Measurements from ENCODE around the gene FMNL3.
"Not testable (repeated sequence)": the region's sequence is repeated elsewhere in the genome, so short reads cannot be mapped to it uniquely, and the experiment has no call there.

The FMNL3 gene

DNA sequence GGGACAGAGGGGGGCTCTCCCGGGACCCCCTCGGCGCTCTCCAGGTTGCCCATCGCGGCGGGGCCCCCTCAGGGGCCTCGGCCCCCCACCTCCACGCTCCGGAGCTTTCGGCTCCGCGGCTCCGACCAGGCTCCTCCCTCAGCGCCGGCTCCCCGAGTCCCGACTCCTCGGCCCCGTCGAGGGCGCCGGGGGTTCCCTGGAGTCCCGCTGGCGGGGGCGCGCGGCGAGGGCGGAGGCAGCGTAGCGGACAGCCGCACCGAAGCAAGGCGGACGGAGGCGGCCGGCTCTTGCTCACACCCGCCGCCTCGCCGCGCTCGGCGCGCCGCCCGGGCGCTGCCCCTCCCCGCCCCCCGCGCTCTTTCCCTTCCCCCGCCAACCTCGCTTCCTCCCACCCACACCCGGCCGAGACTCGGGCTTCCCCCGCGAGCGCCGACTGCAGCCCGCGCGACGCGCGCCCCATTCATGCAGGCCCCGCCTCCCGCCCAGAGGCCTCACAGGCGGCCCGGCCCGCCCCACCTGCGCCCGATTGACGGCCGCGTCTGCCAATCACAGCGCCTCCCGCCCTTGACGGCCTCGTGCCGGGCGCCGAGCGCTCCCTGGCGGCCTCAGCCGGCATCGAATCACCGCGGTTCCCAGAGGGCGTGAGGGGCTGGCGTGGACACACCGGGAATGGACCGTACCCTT is at the start of gene FMNL3:
Gene FMNL3, minus strand, starts transcription at position 278 of the 684 bp plus-strand sequence. Its CDS starts 225 bp downstream, at position 53.
- H3K9ac ChIP-seq (ENCODE audit: low read length in 2 of 2), result peak within 1 kb of the TSS; percentile 70 to 83

GRCh38 chr12:49750996-49751393 is 43.8 kb upstream of the FMNL3 start:
- Histone ChIP-seq H3K9me3 (ENCODE audit: control insufficient read depth in 2 of 2, low read length in 2 of 2) (no peaks in the 10 kb centered on the region), H3K4me1 (ENCODE audit: control insufficient read depth, insufficient read depth, low read length) (peaks cover 19% of the 10 kb centered on the region), H3K9ac (ENCODE audit: low read length in 2 of 2) (no peak overlapping the region), H3K27ac (ENCODE audit: low read length) (no peak overlapping the region), H3K27me3 (ENCODE audit: control insufficient read depth in 1 of 2, insufficient read depth in 2 of 2, low read length in 2 of 2) (no peaks in the 10 kb centered on the region), H3K36me3 (ENCODE audit: control insufficient read depth in 2 of 2, insufficient read depth in 2 of 2, low read length in 2 of 2) (peaks cover 18 to 19% of the 10 kb centered on the region in 2 donors), H3K4me3 (ENCODE audit: low read length in 2 of 2) (no peak overlapping the region)

More for the DNA sequence above, at the start of gene FMNL3:
- Histone ChIP-seq H3K4me1 (ENCODE audit: control insufficient read depth, insufficient read depth, low read length) (peaks cover 23% of the 10 kb centered on the region), H3K9me3 (ENCODE audit: control insufficient read depth in 2 of 2, low read length in 2 of 2) (no peaks in the 10 kb centered on the region), H3K27me3 (ENCODE audit: control insufficient read depth in 1 of 2, insufficient read depth in 2 of 2, low read length in 2 of 2) (no peaks in the 10 kb centered on the region), H3K27ac (ENCODE audit: low read length) (peak within 1 kb of the TSS; percentile 83), H3K4me3 (ENCODE audit: low read length in 2 of 2) (peak within 1 kb of the TSS; percentile 75 to 83), H3K36me3 (ENCODE audit: control insufficient read depth in 2 of 2, insufficient read depth in 2 of 2, low read length in 2 of 2) (no peaks in the 10 kb centered on the region)

DNA sequence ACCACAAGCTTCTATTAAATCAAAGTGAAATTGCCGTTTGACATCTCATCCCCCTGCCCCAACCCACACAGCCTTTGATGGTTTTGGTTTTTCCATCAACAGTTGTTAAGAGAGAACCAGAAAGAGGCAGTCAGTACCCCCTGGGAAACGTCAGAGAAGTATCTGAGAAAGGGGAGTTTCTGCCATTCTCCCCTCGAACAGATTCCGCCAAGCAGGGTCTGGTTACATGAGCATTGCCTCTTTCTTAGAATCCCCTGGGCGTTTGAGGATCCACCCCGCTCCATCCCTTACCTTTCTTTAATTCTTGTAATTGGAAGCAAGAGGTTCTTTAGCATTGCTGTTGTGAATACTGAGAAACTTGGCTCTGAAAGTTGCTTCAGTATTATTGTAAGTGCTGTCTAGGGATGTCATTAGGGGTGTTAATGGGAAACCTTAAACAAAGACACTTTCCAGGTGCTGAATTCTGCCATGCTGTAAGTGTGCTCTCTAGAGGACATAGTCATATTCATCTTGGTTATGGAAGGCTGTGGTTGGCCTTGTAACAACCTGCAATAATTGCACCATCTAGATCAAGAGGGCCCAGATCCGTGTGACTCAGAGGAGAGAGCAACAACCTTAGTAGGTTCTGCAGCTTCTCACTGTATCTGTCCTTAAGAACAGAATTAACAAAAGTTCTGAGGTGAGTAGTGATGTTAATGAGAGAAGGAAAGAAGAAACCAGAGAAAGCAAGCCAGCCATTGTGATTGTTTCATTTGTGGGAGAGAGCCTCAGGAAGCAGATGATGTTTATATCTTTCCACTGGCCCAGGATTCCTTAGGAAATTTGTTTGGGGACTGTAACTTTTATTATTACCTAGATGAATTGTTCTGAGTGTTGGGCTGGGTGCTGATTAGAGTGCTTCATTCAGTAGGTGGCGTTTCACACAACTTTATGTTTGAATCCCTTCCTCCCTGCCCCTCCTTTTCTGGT is 43.1 kb upstream of the FMNL3 start:
- Histone ChIP-seq H3K9ac (ENCODE audit: low read length in 2 of 2) (no peak overlapping the region), H3K4me1 (ENCODE audit: control insufficient read depth, insufficient read depth, low read length) (peaks cover 19% of the 10 kb centered on the region), H3K4me3 (ENCODE audit: low read length in 2 of 2) (no peak overlapping the region), H3K27ac (ENCODE audit: low read length) (peak overlapping the region; percentile 12), H3K9me3 (ENCODE audit: control insufficient read depth in 2 of 2, low read length in 2 of 2) (no peaks in the 10 kb centered on the region), H3K36me3 (ENCODE audit: control insufficient read depth in 2 of 2, insufficient read depth in 2 of 2, low read length in 2 of 2) (peaks cover 15 to 16% of the 10 kb centered on the region in 2 donors), H3K27me3 (ENCODE audit: control insufficient read depth in 1 of 2, insufficient read depth in 2 of 2, low read length in 2 of 2) (no peaks in the 10 kb centered on the region)

DNA sequence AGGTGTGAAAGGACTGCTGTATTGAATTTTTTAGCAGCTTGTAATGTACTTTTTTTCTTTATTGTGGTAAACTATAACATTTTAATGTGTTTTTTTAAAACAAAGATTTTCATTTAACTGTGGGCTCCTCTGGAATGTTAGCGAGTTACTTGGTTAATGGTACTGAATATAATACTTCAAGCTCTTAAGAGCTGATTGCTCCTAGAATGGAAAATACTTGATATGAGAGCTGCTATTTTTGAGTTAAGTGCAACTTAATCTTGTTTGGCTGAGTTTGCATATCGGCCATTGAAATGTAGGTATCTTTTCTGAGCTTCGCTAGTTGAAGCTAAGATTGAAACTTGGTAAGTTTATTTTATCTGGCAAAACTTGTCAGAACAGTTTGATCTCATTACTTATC is 41.6 kb upstream of the FMNL3 start:
- Histone ChIP-seq H3K27me3 (ENCODE audit: control insufficient read depth in 1 of 2, insufficient read depth in 2 of 2, low read length in 2 of 2) (no peaks in the 10 kb centered on the region), H3K4me3 (ENCODE audit: low read length in 2 of 2) (no peak overlapping the region), H3K9ac (ENCODE audit: low read length in 2 of 2) (no peak overlapping the region), H3K36me3 (ENCODE audit: control insufficient read depth in 2 of 2, insufficient read depth in 2 of 2, low read length in 2 of 2) (peaks cover 6 to 9% of the 10 kb centered on the region in 2 donors), H3K27ac (ENCODE audit: low read length) (no peak overlapping the region), H3K9me3 (ENCODE audit: control insufficient read depth in 2 of 2, low read length in 2 of 2) (no peaks in the 10 kb centered on the region), H3K4me1 (ENCODE audit: control insufficient read depth, insufficient read depth, low read length) (peaks cover 24% of the 10 kb centered on the region)

- Histone ChIP-seq H3K27ac (ENCODE audit: low read length) (no peak overlapping the region), H3K4me3 (ENCODE audit: low read length in 2 of 2) (no peak overlapping the region), H3K9me3 (ENCODE audit: control insufficient read depth in 2 of 2, low read length in 2 of 2) (no peaks in the 10 kb centered on the region), H3K27me3 (ENCODE audit: control insufficient read depth in 1 of 2, insufficient read depth in 2 of 2, low read length in 2 of 2) (no peaks in the 10 kb centered on the region), H3K4me1 (ENCODE audit: control insufficient read depth, insufficient read depth, low read length) (peaks cover 25% of the 10 kb centered on the region), H3K9ac (ENCODE audit: low read length in 2 of 2) (no peak overlapping the region), H3K36me3 (ENCODE audit: control insufficient read depth in 2 of 2, insufficient read depth in 2 of 2, low read length in 2 of 2) (peaks cover 2 to 4% of the 10 kb centered on the region in 2 donors)
Observed at GRCh38 chr12:49748306-49748705, 41.1 kb upstream of the FMNL3 start.

GRCh38 chr12:49744363-49744885 is 37.2 kb upstream of the FMNL3 start:
- Histone ChIP-seq H3K4me1 (ENCODE audit: control insufficient read depth, insufficient read depth, low read length) (peaks cover 20% of the 10 kb centered on the region), H3K36me3 (ENCODE audit: control insufficient read depth in 2 of 2, insufficient read depth in 2 of 2, low read length in 2 of 2) (no peaks in the 10 kb centered on the region), H3K27me3 (ENCODE audit: control insufficient read depth in 1 of 2, insufficient read depth in 2 of 2, low read length in 2 of 2) (no peaks in the 10 kb centered on the region), H3K4me3 (ENCODE audit: low read length in 2 of 2) (peak overlapping the region; percentile 1 to 23), H3K9me3 (ENCODE audit: control insufficient read depth in 2 of 2, low read length in 2 of 2) (no peaks in the 10 kb centered on the region), H3K27ac (ENCODE audit: low read length) (no peak overlapping the region), H3K9ac (ENCODE audit: low read length in 2 of 2) (no peak overlapping the region)

DNA sequence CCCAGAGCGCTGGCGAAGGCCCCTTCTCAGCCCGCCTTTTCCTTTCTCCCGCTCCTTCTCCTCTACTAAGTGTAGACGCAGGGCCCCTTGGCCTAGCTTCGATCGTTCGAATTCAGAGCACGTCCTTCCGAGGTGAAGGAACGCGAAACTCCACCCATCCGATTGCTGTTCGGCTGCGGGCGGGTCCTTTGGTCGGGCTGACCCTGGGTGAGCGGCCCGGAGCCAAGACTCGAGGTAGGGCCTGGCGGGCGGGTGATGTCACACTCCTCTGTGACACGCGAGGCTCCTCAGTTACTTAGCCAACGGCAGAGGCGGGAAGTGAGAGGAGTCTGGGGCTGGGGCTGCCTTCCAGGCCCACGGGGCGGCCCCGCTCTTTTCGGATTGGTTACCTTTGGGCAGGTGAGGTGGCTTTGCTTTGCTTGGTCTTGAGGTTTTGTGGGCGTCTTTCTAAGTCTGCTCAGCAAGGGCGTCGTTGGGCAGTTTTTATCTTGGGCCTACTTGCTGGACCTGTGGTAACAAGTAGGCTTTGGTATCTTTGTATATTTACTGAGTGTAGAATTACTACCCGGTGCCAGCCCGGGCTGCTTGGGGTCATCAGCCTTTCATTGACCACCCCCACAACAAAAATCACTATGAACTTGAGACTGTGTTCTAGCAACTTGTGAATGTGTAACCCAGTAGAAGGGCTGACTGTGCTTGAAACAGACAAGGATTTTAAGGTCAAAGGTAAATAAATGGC is 34.8 kb upstream of the FMNL3 start:
- Histone ChIP-seq H3K36me3 (ENCODE audit: control insufficient read depth in 2 of 2, insufficient read depth in 2 of 2, low read length in 2 of 2) (no peaks in the 10 kb centered on the region), H3K9ac (ENCODE audit: low read length in 2 of 2) (peak overlapping the region; percentile 96 to 99), H3K4me1 (ENCODE audit: control insufficient read depth, insufficient read depth, low read length) (peaks cover 13% of the 10 kb centered on the region), H3K27ac (ENCODE audit: low read length) (peak overlapping the region; percentile 94), H3K27me3 (ENCODE audit: control insufficient read depth in 1 of 2, insufficient read depth in 2 of 2, low read length in 2 of 2) (no peaks in the 10 kb centered on the region), H3K9me3 (ENCODE audit: control insufficient read depth in 2 of 2, low read length in 2 of 2) (no peaks in the 10 kb centered on the region), H3K4me3 (ENCODE audit: low read length in 2 of 2) (peak overlapping the region; percentile 97 to 99)

GRCh38 chr12:49740930-49741881 is 34.0 kb upstream of the FMNL3 start, which contains the start of gene TMBIM6:
TSS of gene TMBIM6 (plus strand) at chr12:49741557. CDS start at chr12:49752494, 10,937 bp downstream.
- Histone ChIP-seq H3K9ac (ENCODE audit: low read length in 2 of 2) (peak within 1 kb of the TSS; percentile 96 to 99), H3K36me3 (ENCODE audit: control insufficient read depth in 2 of 2, insufficient read depth in 2 of 2, low read length in 2 of 2) (no peaks in the 10 kb centered on the region), H3K27ac (ENCODE audit: low read length) (peak within 1 kb of the TSS; percentile 94), H3K4me1 (ENCODE audit: control insufficient read depth, insufficient read depth, low read length) (peaks cover 13% of the 10 kb centered on the region), H3K27me3 (ENCODE audit: control insufficient read depth in 1 of 2, insufficient read depth in 2 of 2, low read length in 2 of 2) (no peaks in the 10 kb centered on the region), H3K9me3 (ENCODE audit: control insufficient read depth in 2 of 2, low read length in 2 of 2) (no peaks in the 10 kb centered on the region), H3K4me3 (ENCODE audit: low read length in 2 of 2) (peak within 1 kb of the TSS; percentile 97 to 99)

- H3K27ac ChIP-seq (ENCODE audit: low read length); H3K9ac ChIP-seq (ENCODE audit: low read length in 2 of 2); H3K36me3 ChIP-seq (ENCODE audit: control insufficient read depth in 2 of 2, insufficient read depth in 2 of 2, low read length in 2 of 2); H3K27me3 ChIP-seq (ENCODE audit: control insufficient read depth in 1 of 2, insufficient read depth in 2 of 2, low read length in 2 of 2); H3K4me3 ChIP-seq (ENCODE audit: low read length in 2 of 2); H3K9me3 ChIP-seq (ENCODE audit: control insufficient read depth in 2 of 2, low read length in 2 of 2): not testable (repeated sequence)
- peaks cover 13% of the 10 kb centered on the region for H3K4me1 ChIP-seq (ENCODE audit: control insufficient read depth, insufficient read depth, low read length)
Observed at GRCh38 chr12:49740277-49740676, 33.1 kb upstream of the FMNL3 start.
